ENCODE measurements around the gene PSMD8. TPM values are rescaled to one million over a fixed set of nuclear protein-coding genes. Genes with fewer than 3 reads are reported as not detected.
"Not testable (repeated sequence)": the region's sequence is repeated elsewhere in the genome, so short reads cannot be mapped to it uniquely, and the experiment has no call there.

Gene PSMD8
- total RNA-seq, 1 donor from 2014 or later: 232 TPM

DNA sequence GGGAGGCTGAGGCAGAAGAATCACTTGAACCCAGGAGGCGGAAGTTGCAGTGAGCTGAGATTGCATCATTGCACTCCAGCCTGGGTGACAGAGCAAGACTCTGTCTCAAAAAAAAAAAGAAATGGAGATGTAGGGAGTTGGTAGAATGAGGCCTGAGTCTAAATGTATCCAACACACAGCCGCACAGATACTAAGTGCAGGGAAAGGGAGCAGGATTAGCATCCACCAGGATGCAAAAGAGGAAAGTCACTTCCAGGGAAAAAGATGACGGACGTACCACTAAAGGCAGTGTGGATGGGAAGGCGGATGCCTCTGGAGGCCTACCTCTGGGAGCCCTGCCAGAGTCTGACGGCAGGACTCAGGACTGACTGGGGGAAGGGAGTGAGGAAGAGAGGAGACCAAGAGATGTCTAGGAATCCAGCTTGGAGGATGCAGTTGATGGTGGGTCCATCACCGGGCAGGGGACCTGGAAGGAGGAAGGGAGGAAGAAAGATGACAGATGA, 35.3 kb downstream of the PSMD8 start:
- no peak for DNase-seq (ENCODE audit: extremely low read depth, low read depth, low spot score)

DNA sequence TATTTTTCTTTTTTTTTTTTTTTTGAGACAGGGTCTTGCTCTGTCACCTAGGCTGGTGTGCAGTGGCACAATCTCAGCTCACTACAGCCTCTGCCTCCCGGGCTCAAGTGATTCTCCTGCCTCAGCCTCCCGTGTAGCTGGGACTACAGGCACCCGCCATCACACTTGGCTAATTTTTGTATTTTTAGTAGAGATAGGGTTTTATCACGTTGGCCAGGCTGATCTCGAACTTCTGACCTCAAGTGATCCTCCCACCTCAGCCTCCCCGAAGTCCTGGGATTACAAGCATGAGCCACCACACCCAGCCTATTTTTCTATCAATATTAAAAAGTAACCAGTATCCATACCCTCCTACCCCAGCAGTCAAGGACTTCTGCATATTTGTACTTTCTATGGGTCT, 36.0 kb downstream of the PSMD8 start:
- not testable (repeated sequence) for DNase-seq (ENCODE audit: extremely low read depth, low read depth, low spot score)

DNA sequence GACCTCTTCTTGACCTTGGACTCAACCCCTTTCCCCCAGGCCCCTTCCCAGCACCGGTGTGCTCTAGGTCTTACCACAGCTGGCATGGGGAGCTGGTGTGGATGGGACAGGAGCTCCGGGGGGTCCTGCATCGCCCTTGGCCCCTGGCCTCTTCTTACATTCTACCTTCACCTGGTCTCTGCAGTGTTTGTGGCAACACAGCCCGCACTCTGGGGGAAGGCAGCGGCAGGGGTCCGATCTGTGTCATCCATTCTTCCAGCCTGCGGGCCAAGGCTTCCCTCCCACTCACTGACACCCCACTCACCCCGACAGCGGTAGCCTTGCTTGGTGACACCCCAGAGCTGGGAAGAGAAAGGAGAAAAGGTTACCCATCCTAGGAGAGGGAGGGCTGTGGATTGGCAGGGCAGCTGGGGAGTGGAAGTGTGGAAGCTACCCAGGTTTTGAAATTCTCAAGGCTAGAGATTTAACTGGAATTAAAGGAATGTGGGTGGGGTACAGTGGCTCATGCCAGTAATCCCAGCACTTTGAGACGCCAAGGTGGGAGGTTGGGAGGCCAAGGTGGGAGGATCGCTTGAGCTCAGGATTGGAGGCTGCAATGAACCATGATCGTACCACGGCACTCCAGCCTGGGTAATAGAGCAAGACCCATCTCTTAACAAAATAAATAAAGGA, 36.8 kb downstream of the PSMD8 start:
- DNase-seq (ENCODE audit: extremely low read depth, low read depth, low spot score): no peak

DNA sequence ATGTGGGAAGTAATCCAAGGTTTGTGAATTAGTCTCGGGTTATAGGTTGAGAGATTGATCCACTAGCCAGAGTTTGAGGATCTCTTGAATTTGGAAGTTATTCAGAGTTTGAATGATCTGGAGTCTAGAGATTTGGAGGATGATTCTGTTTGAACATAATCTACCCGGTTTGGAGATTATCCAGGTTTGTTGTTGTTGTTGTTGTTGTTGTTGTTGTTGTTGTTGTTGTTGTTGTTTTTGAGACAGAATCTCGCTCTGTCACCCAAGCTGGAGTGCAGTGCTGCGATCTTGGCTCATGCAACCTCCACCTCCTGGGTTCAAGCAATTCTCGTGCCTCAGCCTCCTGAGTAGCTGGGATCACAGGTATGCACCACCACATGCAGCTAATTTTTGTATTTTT, 37.5 kb downstream of the PSMD8 start:
- DNase-seq (ENCODE audit: extremely low read depth, low read depth, low spot score): not testable (repeated sequence)

DNA sequence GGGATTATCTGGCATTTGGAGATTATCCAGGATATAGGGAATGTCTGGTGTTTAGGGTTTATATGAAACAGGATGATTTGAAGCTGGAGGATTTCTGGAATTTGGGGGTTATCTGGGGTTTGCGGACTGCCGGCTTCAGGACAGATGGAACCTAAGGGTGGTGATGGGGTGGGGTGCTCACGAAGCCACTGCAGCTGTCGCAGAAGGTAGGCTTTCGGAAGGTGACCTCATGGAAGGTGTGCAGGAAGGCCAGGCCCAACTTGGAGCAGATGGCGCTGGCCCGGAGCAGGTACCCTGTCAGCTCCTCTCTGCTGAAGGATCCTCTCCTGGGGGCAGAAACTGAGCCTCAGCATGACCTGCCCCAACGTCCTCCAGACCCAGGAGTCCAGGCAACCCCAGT, 38.1 kb downstream of the PSMD8 start:
- DNase-seq (ENCODE audit: extremely low read depth, low read depth, low spot score): no peak

DNA sequence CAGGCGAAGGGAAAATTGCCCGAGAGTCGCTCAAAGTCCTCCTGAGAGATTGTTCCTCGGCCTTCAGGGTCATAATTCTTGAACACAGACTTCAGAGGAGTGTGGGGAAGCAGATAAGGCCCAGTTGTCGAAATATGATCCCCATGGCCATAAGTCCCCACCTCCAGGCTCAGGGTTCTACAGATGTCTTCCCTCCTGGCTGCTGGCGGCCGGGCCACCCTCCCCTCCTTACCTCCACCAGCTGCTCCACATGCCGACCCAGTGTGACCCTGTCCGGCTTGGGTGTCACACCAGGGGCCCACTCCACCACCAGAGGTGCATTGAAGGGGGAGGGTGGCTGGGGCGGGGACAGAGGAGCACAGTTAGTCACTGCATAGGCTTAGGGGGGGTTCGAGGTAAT, 38.6 kb downstream of the PSMD8 start:
- DNase-seq (ENCODE audit: extremely low read depth, low read depth, low spot score): no peak

DNA sequence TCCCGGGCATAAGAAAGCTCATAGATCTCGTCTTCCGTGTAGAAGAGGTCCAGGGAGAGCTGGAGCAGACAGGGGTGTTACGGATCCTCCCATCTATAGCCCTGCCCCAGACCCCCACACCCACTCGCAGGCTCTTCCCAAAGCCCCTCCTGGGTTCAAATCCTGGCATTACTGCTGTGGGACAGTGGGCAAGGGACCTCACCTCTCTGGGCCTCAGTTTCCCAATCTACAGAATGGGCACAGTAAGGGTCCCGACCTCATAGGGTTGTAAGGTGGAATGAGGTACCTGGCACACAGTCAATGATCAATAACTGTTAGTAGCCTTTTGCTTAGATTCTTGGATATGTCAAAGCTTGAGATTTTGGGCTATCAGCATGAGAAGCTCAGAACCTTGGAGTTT, 39.0 kb downstream of the PSMD8 start:
- no peak for DNase-seq (ENCODE audit: extremely low read depth, low read depth, low spot score)

DNA sequence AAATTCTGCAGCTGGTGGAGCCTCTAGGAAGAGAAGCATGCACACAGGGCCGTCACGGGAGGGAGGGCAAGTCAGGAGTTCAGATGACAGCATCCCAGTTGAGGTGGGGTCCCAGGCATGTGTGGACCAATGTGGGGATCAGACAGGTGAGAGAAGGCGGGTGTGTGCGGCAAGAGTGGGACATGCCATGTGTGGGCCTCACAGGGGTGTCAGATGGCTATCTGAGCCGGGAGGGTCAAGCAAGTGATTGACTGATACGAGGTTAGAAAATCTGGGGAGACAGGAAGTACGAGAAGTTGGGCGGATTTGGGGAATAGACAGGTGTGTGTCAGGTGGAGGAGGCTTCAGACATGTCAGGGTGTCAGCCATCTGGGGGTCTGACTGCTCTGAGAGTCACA, 42.8 kb downstream of the PSMD8 start:
- no peak for DNase-seq (ENCODE audit: extremely low read depth, low read depth, low spot score)

DNA sequence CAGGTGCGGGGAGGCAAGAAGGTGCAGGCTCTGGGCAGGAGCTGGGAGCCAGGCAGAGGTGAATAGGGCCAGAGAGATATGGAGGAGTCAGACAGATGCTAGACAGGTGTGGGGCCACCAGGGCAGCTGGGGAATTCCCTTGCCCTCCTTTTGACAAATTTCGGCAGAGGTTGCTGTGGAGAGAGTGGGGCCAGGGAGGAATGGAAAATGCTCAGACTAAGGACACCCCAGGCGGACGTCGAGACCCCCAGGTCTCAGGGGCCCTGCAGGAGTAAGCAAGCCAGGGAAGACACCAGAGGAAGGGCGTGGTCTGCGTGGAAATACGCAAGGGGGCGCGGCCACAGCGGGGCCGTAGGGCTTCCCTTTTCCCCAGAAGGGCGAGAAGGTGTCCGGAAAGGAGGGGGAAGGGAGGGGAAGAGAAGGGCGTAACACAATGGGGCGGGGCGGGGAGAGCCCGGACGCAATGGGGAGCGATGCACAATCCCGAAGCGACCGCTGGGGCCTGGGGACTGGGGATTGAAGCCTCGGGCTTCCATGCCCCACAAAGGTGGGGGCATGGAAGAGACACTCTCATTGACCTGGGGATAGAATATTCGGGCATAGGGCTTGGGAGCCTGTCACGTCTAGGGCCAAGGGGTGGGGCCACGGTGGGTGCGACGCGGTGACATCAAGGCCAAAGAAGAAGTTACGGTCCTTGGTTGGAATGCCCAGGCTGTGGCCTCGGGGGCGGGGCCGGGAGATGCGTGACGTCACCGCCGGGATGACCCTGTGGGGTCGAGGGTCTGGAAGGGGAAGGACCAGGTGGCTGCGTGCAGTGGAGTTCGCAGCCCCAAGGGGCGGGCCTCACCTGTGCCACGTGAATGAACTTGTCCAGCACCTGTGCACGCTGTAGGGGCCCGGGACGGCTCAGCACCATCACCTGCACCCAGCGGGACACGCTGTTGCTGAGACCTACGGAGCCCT, 43.5 kb downstream of the PSMD8 start:
- no peak for DNase-seq (ENCODE audit: extremely low read depth, low read depth, low spot score)

DNA sequence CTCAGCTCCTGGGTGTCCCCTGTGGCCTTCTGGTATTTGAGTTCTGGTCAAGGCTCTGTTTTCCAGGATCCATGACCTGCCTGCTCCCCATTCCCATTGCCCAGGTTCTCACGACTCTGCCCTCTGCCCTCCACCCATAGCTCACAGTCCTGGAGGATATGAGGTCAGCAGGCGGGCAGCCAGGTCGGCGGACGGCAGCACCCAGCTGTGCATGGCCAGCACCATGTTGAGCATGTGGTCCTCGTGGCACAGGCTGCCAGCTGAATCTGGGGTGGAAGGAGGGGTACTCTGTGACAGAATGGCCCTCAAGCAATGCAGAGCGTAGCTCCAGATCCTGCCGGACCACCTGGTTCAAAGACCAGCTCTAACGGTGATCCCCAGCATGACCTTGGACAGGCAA, 46.6 kb downstream of the PSMD8 start:
- DNase-seq (ENCODE audit: extremely low read depth, low read depth, low spot score): no peak

DNA sequence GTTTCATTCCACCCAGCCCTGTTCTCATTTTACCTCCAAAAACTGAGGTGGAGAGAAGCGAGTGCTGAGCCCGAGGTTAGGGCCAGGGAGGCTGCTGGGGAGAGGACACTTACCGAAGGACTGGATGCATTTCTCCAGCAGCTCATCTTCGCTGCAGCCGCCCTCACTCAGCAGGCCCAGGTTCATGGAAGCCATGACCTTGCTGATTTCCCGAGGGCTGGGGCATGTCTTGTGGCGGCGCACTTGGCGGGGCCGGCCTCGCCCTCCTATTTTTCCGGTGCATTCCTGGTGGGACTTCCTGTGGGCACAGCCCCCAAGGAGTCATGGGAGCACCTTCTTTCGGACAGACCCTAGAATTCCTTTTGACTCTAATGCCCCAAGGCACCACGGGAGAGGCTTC, 47.5 kb downstream of the PSMD8 start:
- DNase-seq (ENCODE audit: extremely low read depth, low read depth, low spot score): no peak

DNA sequence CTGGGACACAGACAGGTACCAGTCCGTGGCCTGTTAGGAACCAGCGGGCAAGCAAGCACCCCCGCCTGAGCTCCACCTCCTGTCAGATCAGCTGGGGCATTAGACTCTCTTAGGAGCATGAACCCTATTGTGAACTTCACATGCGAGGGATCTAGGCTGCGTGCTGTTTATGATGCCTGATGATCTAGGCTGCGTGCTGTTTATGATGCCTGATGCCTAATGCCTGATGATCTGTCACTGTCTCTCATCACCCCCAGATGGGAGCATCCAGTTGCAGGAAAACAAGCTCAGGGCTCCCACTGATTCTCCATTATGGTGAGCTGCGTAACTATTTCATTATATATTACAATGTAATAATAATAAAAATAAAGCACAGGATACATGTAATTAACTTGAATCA, 48.1 kb downstream of the PSMD8 start:
- no peak for DNase-seq (ENCODE audit: extremely low read depth, low read depth, low spot score)

DNA sequence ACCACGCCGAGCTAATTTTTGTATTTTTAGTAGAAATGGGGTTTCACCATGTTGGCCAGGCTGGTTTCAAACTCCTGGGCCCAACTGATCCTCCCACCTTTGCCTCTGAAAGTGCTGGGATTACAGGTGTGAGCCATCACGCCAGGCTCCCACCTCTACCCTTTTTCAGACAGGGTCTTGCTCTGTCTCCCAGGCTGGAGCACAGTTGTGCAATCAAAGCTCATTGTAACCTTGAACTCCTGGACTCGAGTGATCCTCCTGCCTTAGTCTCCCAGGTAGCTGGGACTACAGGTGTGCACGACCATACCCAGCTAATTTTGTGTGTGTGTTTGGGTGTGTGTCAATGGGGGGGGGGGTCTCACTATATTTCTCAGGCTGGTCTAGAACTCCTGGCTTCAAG, 49.9 kb downstream of the PSMD8 start:
- no peak for DNase-seq (ENCODE audit: extremely low read depth, low read depth, low spot score)

DNA sequence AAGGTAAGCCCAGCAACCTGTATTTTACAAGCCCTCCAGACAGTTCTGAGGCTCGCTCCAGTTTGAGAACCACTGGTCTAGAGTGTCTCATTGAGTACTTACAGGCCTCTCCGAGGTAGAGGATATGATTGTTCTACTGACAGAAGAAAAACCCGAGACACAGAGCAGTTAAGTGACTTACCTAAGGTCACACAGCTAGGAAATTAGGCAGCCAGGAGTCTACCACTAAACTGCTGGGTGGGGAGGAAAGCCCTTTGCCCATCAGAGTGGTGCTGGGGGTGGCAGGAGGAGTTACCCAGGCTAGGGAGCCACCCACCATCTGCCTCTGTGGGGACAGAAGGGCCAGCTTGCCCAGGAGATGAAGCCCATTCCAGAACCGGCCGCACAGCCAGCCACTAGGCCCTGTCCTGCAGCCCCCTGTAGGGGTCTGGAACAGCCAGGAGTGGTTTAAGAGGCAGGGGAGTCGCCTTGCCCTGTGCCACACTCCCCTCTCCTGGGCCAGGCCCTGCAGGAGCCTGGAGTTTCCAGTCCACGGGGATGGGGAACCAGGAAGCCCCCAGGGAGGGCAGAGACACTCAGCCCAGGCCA, 50.9 kb downstream of the PSMD8 start:
- no peak for DNase-seq (ENCODE audit: extremely low read depth, low read depth, low spot score)

DNA sequence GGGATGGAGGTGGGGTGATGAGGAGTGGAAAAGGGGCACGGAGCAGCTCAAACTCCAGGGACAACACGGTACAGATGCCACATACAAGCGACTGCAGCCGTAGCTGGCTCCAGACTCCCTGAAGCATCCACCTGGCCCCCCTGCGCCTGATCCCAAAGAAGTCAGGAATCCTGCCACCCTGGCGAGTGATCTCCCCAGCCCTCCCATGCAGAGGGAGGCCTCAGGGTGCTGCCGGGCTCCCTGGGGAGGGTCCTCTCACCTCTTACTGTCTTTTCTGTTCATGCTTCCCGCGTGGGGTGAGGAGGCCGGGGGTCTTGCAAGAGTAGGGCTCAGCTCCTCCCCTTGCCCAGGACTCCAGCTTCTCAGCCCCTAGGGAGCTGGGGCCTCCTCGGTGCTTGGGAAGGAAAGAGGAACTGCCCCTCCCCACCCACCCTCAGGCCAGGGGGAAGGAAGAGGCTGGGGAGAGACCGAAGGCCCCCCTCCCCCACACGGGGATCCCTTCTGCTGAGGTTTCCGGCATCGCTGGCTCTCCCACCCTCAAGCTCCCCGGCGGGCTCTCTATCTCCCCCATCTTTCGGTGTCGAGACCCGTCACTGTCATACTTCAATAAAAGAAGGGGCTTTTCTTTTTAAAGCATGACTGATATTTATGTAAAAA, 51.6 kb downstream of the PSMD8 start, which contains the start of gene RASGRP4:
RASGRP4 (minus strand) TSS at position 410 of the 657 bp plus-strand sequence; CDS start at position 282, 128 bp downstream.
- no peak for DNase-seq (ENCODE audit: extremely low read depth, low read depth, low spot score)

DNA sequence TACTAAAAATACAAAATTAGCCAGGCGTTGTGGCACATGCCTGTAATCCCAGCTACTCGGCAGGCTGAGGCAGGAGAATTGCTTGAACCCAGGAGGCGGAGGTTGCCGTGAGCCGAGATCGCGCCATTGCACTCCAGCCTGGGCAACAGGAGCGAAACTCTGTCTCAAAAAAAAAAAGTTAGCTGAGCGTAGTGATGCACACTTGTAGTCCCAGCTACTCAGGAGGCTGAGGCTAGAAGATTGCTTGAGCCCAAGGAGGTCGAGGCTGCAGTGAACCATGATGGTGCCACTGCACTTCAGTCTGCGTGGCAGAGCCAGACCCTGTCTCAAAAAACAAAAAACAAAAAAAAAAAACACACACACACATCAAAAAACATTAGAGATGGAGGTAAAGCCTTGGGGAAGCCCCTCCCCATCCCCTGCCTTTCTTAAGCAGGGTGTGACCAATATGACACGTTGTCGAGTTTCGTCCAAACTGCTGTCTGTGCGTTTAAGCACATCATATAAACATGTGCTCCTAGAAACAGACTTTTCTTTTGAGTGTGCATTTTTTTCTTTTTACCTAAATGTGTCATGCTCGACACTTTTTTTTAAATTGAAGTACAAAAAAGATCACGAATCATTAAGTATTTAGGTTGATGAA, 52.8 kb downstream of the PSMD8 start:
- DNase-seq (ENCODE audit: extremely low read depth, low read depth, low spot score): not testable (repeated sequence)

DNA sequence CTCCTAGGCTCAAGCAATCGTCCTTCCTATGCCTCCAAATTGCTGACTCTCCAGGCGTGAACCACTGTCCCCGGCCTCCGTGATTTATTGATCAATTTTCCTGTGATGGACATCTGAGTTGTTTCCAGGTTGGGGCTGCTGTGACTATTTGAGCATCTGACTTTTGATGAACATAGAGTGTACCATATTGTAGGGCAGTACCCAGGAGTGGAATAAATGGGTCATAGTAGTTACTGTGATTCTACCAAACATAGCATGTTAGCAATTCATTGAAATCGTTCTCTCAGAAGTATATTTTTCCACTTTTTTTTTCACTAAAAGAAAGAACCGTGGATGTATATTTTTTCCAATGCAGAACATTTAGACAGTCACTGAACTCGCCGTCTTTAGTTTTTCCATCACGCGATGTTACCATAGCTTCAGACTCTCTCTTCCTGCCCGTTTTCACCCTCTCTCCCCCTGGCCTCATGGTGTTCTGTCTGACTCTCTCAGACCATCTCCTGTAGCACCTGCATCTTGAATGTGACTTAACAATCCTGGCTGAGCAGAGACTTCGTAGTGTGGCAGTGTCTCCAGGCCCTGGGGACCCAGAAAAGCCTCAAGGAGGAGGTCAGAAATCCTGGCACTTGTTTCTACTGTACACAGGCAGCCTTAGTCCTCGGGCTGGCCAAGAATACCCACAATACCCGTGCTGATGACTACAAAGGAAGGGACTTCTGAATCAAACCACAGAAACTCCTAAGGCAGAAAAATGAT, 54.9 kb downstream of the PSMD8 start:
- no peak for DNase-seq (ENCODE audit: extremely low read depth, low read depth, low spot score)

DNA sequence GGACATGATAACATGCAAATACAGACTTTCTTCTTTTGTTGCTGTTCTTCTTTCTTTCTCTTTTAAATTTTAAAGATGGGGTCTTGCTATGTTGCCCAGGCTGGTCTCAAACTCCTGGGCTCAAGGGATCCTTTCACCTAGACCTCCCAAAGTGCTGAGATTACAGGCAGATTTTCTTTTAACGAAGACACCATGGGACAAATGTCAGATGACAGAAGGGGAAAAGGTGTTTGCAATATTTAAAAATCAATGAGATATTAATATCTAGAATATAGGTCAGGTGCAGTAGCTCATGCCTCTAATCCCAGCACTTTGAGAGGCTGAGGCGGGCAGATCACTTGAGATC, 55.4 kb downstream of the PSMD8 start:
- DNase-seq (ENCODE audit: extremely low read depth, low read depth, low spot score): no peak

DNA sequence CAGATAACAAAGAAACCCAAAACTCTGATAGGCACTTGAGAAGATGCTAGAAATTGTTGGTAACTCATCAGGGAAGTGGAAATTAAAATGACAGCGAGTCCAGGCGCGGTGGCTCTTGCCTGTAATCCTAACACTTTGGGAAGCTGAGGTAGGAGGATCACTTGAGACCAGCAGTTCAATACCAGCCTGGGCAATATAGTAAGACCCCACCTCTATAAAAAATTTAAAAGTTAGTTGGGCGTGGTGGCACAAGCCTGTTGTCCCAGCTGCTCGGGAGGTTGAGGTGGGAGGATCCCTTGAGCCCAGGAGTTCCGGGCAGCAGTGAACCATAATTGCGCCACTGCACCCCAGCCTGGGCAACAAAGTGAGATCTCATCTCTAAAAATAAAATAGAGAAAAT, 56.6 kb downstream of the PSMD8 start:
- DNase-seq (ENCODE audit: extremely low read depth, low read depth, low spot score): no peak

DNA sequence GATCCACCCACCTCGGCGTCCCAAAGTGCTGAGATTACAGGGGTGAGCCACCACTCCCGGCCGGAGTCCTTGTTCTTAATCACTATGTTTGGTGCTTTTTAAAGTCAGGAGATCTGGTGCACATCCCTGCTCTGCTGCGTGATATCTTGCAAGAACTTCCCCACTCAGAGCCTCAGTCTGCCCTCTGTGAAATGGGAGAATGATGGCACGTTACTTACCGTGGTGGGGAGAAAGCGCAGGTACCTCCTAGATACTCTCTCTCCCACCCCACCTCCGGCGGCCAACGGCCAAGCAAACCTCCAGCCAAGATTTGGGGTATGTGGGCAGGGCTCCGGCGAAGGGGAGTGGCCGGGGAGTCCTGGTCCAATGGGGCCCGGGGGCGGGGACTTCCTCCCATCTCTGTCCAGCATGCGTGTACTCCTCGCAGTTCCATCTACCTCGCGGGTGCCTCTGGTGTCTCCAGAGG, 58.9 kb downstream of the PSMD8 start, which contains the start of gene RYR1:
RYR1 (plus strand) TSS at position 424 of the 466 bp plus-strand sequence. CDS start 139 bp downstream, outside the sequence.
- no peak for DNase-seq (ENCODE audit: extremely low read depth, low read depth, low spot score)

Data from glomerular endothelial cell (primary cell).